Motor neuron (in vitro differentiated cells): ENCODE data around the gene CCSAP. TPM values are rescaled to one million over a fixed set of nuclear protein-coding genes. Genes with fewer than 3 reads are reported as not detected.
A peak's percentile ranks its signal among the peaks of the same experiment; 100 is the strongest.
"Not testable (repeated sequence)": the region's sequence is repeated elsewhere in the genome, so short reads cannot be mapped to it uniquely, and the experiment has no call there.

Source experiments
- ATAC-seq, 8 experiments: fragments of 200-7000 bp; cut with Tn5 transposase; replicated peaks in 6 of 8; 2 replicates each; pipeline ENCODE4 v1.8.0; 2021; ENCODE audit warnings: mild to moderate bottlenecking in 8 of 8, moderate library complexity in 8 of 8
- H3K27ac ChIP-seq, 2 donors: fragments of 250-450 bp; sonication (Bioruptor Pico); 2 replicates each; pipeline ENCODE4 v1.9.0; 2021; ENCODE audit warnings: antibody characterized with exemption in 2 of 2, mild to moderate bottlenecking in 2 of 2, moderate library complexity in 1 of 2
- H3K4me1 ChIP-seq, 2 donors: fragments of 250-450 bp; sonication (Bioruptor Pico); replicated peaks in 1 of 2; 2 replicates each; pipeline ENCODE4 v1.6.1; 2021; ENCODE audit warnings: antibody characterized with exemption in 2 of 2, mild to moderate bottlenecking in 2 of 2, moderate library complexity in 1 of 2
- H3K4me3 ChIP-seq, 5 donors: fragments of 250-450 bp; sonication (Bioruptor Pico); 2 replicates each; pipeline ENCODE4 v1.9.0; 2021; ENCODE audit warnings: antibody characterized with exemption in 5 of 5, mild to moderate bottlenecking in 5 of 5, moderate library complexity in 4 of 5
- WGBS, 10 experiments: fragments of 450-650 bp; shearing (Covaris generic); methylation state at CpG; one replicate each; pipeline ENCODE4 v1.0.0; 2022; 5-methylcytosine and 5-hydroxymethylcytosine counted together
- in situ Hi-C, 9 experiments: fragments of 400-800 bp; cut with MboI; loops; one replicate each; pipeline ENCODE4 v1.15.0; 2021; ENCODE audit warnings: low sequenced_read_pairs in 9 of 9, low pct_unique_long_range_greater_than_20kb in 2 of 9; ENCODE audit not compliant: unreplicated experiment in 9 of 9
- total RNA-seq, 8 experiments: library from RNA; unstranded; fragments of 300-600 nt; gene quantifications; 2 replicates each; pipeline versions ENCODE4 v1.2.3 to v1.2.4, GENCODE V29; 2022

Gene CCSAP
- total RNA-seq, 8 experiments from 2014 or later: 1.5 to 29.5 (median 18.1) TPM

DNA sequence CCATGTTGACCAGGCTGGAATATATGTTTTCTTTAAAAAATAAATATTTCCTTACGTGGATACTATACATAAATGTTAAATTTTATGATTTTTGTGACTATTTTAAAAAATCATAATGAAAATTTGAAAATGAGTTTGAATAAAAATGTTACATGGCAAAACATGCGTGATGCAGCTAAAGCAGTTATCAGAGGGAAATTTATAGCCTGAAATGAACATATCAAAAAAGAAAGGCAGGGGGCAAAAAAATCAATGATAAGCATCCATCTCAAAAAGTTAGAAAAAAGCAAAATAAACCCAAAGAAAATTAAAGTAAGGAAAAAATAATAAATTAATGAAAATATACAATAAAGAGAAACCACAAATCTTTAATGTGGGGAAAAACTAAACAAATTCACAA, 8.6 kb downstream of the CCSAP start:
- Histone ChIP-seq H3K4me3 (no peak overlapping the region), H3K27ac (no peak overlapping the region), H3K4me1 (no peaks in the 10 kb centered on the region)
- in situ Hi-C loops: no loop called here
- ATAC-seq: no peak
- WGBS, 10 experiments: 58 to 100% (median 90%) methylated on average over 1 to 2 of the region's 2 CpGs

DNA sequence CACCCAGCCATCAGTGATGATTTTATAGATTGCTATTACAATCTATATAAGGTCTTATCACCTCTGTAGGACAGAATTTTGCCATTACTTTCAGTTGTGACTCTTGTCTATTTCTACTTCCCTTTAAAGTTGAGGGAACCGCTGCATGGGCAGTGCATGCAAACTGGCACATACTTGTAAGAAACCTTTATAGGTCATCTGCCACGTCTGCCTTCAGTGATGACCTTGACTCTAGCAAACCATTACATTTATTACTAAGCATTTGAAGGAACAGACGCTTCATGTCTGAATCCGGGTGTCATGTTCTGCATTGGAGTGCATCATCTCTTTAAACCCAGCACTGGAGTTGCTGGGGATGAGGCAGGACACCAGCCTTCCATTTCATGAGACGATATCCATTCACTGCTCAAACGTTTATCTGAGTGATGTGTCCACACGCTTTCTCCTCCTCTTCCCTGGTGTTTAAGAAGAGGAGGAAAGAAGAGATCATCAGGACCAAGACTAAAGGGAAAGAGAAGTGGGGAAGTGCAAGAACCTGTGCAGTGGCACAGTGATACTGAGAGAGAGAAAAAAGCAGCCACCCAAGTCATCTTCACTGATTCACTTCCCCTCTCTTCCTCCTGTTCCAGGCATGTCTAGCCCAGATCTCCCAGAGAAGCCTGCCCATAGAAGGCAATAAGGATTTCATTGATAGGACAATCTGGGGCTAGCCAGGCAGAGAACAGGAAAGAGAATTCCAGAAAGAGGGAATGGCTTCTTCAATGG, 14.1 kb downstream of the CCSAP start:
- in situ Hi-C loops: no loop called here
- Histone ChIP-seq H3K27ac (no peak overlapping the region), H3K4me3 (no peak overlapping the region), H3K4me1 (peaks cover 10 to 15% of the 10 kb centered on the region in 2 donors)
- no peak for ATAC-seq
- WGBS, 10 experiments: 80 to 100% (median 96%) methylated on average over 1 to 7 of the region's 7 CpGs; no CpG with 5 or more reads in 2 of the 10 experiments

DNA sequence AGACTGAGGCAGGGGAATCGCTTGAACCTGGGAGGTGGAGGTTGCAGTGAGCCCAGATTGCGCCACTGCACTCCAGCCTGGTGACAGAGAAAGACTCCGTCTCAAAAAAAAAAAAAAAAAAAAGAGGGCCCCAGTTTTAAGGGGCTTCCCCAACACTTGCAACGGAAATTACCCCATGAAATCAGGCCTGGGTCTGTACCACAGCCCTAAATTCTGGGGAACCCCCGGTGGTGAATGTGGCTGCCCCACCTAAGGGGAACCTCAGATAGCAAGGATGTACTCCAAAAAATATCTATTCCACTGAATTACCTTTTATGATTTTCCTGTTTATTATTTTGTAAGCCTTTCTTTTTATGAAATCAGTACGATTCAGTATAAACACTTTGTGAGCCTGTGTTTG, 15.1 kb downstream of the CCSAP start:
- in situ Hi-C loops, H3K4me3 ChIP-seq, ATAC-seq, H3K27ac ChIP-seq: not testable (repeated sequence)
- peaks cover 10 to 15% of the 10 kb centered on the region in 2 donors for H3K4me1 ChIP-seq
- 84 to 100% (median 98%) methylated on average over 1 to 6 of the region's 6 CpGs; no CpG with 5 or more reads in 2 of the 10 experiments for WGBS, 10 experiments

DNA sequence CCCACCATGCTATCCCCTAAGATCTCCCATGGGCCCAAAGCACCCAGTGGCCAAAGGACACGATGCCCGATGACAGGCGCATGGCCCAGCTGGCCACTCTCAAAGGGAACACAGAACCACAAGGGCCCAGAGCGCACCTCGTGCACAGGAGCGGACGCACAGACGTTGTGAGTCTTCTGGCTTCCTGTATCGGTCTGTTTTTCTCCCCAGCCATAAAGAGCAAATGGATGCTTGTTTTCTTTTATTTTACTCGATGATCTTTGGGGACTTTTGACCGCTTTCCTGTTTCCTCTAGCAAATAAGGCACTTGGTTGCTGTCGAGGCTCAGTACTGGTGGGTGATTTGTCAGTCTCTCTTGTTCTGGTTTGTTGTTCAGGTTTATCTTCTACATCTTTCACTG, 16.2 kb downstream of the CCSAP start:
- 92 to 100% (median 96%) methylated on average over 2 to 12 of the region's 12 CpGs for WGBS, 10 experiments
- Histone ChIP-seq H3K4me3 (no peak overlapping the region), H3K27ac (peak overlapping the region in 1 of 2 donors; percentile 26), H3K4me1 (peaks cover 10 to 15% of the 10 kb centered on the region in 2 donors)
- in situ Hi-C loops: no loop called here
- no peak for ATAC-seq

DNA sequence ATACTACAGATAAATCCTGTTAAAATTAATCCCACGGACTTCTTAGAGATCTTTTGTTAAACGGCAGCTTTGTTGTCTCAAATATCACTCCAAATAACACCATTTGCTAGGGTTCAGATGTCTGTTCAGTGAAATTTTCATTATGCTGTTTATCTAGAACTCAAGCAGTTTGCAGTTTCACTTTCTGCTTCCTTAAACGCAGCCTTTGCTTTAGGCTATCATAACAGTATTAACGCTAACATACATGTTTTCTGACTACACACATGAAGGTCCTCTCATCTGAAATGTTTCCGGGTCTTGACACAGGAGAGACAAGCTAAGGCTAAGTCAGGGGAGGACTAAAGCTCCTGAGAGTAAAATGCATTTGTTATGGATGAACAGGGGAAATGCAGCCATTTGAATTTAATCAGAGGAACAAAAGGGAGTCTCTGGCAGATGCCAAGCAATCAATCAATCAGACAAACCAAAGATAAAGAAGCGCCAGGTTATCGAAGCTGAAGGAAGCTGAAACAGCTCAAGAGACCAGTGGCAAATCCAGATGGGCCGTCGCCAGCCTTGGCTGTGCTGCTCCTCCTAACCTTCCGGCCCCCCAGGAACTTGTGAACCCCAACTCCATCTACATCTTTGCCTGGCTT, 16.9 kb downstream of the CCSAP start:
- in situ Hi-C loops: no loop called here
- no peak overlapping the region for H3K4me3 ChIP-seq
- peaks cover 10 to 15% of the 10 kb centered on the region in 2 donors for H3K4me1 ChIP-seq
- H3K27ac ChIP-seq: no peak overlapping the region
- peak in 3 of 8 experiments; percentile 20 to 38 (median 35) for ATAC-seq
- WGBS, 10 experiments: 41 to 91% (median 67%) methylated on average over 3 to 9 of the region's 10 CpGs

DNA sequence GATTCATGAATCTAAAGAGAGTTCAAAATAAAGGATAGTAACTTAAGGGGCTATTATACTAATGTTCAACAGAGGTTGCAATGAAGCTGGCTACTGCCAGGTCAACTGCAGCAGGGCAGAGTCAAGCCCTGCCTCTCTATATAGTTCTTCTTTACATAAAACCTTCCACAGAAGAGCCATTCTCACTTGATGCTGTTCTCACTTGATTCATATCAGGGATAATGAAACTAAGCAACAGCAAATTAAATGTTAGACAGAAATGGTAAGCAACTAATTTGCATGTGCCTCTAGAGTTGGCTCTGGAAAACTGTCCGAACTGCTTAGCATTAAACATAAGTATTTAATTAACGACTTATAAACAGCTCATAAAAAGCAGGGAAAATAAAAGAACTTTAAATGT, 17.4 kb downstream of the CCSAP start:
- Histone ChIP-seq H3K4me3 (no peak overlapping the region), H3K27ac (no peak overlapping the region), H3K4me1 (peaks cover 10 to 15% of the 10 kb centered on the region in 2 donors)
- ATAC-seq: peak in 1 of 8 experiments; percentile 34
- in situ Hi-C loops: no loop called here
- WGBS, 10 experiments: 40 to 100% (median 74%) methylated on average over 1 to 2 of the region's 2 CpGs; no CpG with 5 or more reads in 2 of the 10 experiments

DNA sequence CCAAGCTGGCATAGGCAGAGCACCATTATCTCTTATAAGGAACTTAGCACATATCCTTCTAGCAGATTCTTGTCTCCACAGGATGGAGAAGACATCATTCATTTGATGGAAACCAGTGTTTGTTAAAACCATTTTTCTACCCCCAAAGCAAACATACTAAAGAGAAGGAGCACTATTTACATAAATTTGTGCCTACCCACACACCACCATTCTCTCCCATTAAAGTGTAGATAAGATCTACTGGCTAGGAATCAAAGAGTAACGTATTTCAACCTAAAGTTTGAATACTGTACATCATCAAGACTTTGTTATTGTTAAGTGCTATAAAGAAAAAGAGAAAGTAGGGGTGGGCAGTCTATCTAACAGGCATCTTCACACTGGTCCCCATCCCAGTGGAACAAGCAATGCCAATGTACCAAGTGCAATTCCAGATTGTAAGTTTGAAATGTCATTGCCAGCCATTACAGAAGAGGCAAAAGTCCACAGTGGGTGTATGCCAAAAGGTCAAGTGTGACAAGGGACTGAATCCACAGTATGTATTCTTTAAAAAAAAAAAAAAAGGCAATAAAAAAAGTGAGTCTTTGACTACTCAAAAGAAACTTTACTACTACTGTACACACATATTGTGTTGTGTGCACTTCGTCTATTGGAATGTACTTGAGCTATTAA, 18.8 kb downstream of the CCSAP start:
- no peak for ATAC-seq
- peaks cover 10 to 15% of the 10 kb centered on the region in 2 donors for H3K4me1 ChIP-seq
- in situ Hi-C loops: no loop called here
- H3K27ac ChIP-seq: no peak overlapping the region
- no peak overlapping the region for H3K4me3 ChIP-seq
- WGBS, 10 experiments: 38 to 100% (median 95%) methylated on average over 1 to 2 of the region's 2 CpGs

DNA sequence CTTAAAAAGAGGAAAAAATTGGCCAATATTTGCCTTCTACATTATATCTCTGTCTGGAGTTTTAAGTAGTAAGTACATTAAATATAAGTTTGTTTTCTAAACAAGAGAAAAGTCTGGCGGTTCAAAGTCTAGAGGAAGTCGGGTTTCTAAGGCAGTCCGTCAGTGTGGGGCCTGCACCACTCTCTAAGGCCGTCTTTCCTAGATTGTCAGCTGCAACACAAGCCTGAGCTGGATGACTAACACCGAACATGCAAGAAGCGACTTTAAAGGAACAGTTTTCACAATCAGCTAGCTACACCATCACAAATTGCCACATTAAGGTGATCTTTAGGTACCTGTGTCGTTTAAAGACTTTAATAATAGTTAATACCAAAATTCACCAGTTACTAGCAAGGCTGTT, 19.6 kb downstream of the CCSAP start:
- no peak for ATAC-seq
- WGBS, 10 experiments: 80 to 100% (median 89%) methylated on average over 3 to 7 of the region's 7 CpGs
- Histone ChIP-seq H3K4me1 (peaks cover 10 to 15% of the 10 kb centered on the region in 2 donors), H3K27ac (no peak overlapping the region), H3K4me3 (no peak overlapping the region)
- in situ Hi-C loops: no loop called here

DNA sequence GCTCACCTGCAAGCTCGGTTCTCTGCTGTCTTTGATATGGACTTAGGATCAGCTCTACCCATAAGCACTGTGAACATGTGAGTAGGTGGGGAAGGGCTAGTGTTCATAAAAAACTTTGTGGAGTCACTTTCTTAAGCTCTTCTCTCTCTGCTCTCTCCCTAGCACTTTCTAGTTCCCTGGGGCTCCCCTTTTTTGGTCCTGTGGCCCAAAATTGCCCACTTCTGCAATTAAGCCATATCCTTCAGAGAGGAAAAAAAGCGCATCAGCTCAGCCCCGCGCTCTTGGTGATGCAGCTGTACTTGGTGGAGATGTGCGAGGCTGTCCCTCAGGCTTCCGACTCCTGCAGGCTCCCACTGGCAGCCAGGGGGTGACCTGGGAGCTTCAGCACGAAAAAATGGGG, 23.4 kb downstream of the CCSAP start:
- no peak for ATAC-seq
- Histone ChIP-seq H3K4me1 (no peaks in the 10 kb centered on the region), H3K27ac (no peak overlapping the region), H3K4me3 (no peak overlapping the region)
- in situ Hi-C loops: no loop called here
- 43 to 93% (median 88%) methylated on average over 2 to 7 of the region's 7 CpGs; no CpG with 5 or more reads in 4 of the 10 experiments for WGBS, 10 experiments

DNA sequence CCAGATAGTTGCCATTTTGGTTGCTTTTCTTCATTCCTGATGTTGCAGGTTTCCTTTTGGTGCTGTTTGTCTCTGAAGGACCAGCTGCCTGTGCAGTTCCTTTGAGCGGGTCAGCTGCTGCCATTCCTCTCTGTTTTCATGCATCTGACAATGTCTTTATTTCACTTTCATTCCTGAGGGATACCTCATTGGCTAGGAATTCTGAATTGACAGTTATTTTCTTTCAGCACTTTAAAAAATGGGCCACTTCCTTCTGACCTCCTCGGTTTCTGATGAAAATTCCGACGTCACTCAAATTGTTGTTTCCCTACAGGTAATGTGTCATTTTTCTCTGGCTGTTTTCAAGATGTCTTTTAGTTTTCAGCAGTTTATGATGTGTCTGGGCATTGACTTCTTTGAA, 24.8 kb downstream of the CCSAP start:
- Histone ChIP-seq H3K4me1 (no peaks in the 10 kb centered on the region), H3K27ac (no peak overlapping the region), H3K4me3 (no peak overlapping the region)
- in situ Hi-C loops: no loop called here
- 43 to 100% (median 89%) methylated on average over 1 to 4 of the region's 4 CpGs for WGBS, 10 experiments
- ATAC-seq: no peak

DNA sequence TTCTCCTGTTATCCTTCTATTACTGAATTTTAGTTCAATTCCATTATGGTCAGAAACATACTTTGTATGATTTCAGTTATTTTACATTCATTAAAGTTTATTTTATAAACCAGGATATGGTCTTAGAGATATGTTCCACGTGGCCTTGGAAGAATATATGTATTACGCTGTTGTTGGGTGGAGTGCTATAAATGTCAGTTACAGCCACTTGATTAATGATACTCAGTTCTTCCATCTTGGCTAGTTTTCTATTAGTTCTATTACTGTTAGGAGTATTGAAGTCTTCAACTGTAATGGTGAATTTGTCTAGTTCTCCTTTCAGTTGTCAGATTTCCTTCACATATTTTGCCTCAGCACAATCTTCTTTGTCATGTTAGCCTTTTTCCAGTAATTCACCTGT, 26.7 kb downstream of the CCSAP start:
- Histone ChIP-seq H3K4me1 (no peaks in the 10 kb centered on the region), H3K27ac (no peak overlapping the region), H3K4me3 (no peak overlapping the region)
- WGBS, 10 experiments: 74 to 100% (median 89%) methylated on average over 1 to 2 of the region's 2 CpGs; no CpG with 5 or more reads in 1 of the 10 experiments
- in situ Hi-C loops: no loop called here
- ATAC-seq: no peak

DNA sequence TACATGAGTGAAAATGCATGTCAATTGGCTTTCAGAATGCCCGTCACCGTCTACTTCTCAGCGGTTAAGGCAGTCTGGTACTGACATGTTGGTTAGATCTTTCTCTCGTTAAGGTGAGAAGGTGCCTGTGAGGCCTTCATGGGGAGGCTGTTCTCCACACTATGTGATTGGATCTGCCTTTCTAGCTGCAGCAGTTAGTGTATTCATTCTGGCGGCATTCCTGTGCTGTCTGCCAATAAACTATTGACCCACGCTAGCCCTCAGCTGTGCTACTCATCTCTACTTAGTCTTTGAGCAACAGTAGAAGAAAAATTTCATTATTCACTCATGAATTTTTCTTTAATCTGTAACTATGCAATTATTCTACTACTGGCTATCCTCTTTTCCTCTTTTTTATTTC, 32.0 kb downstream of the CCSAP start:
- 67 to 100% (median 87%) methylated on average over 1 to 6 of the region's 6 CpGs; no CpG with 5 or more reads in 1 of the 10 experiments for WGBS, 10 experiments
- in situ Hi-C loops: no loop called here
- peak in 1 of 8 experiments; percentile 47 for ATAC-seq
- Histone ChIP-seq H3K4me3 (no peak overlapping the region), H3K27ac (no peak overlapping the region), H3K4me1 (no peaks in the 10 kb centered on the region)

DNA sequence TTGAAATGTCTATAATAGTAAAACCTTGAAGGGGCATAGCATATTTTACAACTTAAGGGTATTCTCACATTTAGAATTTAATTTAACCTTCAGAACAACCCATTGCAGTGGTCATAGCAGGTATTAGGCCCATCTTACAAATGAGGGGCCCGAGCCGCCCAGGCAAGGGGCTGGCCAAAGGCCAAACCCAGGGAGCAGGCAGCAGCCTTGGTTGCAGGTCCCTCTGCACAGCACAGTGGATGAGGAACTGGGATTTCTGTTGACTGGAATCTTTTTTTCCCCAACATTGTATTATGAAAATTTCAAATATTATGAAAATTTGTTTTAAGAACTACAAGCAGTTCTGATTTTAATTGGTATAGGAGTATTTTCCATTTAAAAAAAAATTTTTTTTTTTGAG, 33.2 kb downstream of the CCSAP start:
- Histone ChIP-seq H3K4me1 (no peaks in the 10 kb centered on the region), H3K4me3 (no peak overlapping the region), H3K27ac (no peak overlapping the region)
- WGBS, 10 experiments: 93 to 100% (median 100%) methylated on average over 1 to 2 of the region's 2 CpGs; no CpG with 5 or more reads in 5 of the 10 experiments
- ATAC-seq: no peak
- in situ Hi-C loops: no loop called here
